Thoracic aorta (tissue), 2 donors: ENCODE data around the gene RRP7A. TPM values are rescaled to one million over a fixed set of nuclear protein-coding genes. Genes with fewer than 3 reads are reported as not detected.
A peak's percentile ranks its signal among the peaks of the same experiment; 100 is the strongest.

Source experiments
- ATAC-seq: fragments of 150-250 bp; one replicate; pipeline ENCODE4 v1.8.0; 2017; ENCODE audit warnings: low read depth; ENCODE audit not compliant: insufficient number of reproducible peaks, low FRiP score
- DNase-seq: peaks from one replicate; pipeline ENCODE4 v3.0.0-alpha.2; 2020; ENCODE audit warnings: low spot score
- H3K27ac ChIP-seq, 2 donors: fragments of 200-600 bp; sonication (generic); 1 replicate in 1 of 2; 2 replicates in 1 of 2; pipeline ENCODE4 v1.5.1; 2016; ENCODE audit warnings: mild to moderate bottlenecking in 2 of 2, moderate library complexity in 2 of 2
- H3K27me3 ChIP-seq: fragments of 200-600 bp; sonication (generic); replicated peaks from 2 replicates; pipeline ENCODE4 v1.6.0; 2016; ENCODE audit warnings: mild to moderate bottlenecking; ENCODE audit not compliant: insufficient read depth
- H3K36me3 ChIP-seq: fragments of 200-600 bp; sonication (generic); one replicate; pipeline ENCODE4 v1.5.1; 2016
- H3K4me1 ChIP-seq, 2 donors: fragments of 200-600 bp; sonication (generic); 1 replicate in 1 of 2; 2 replicates in 1 of 2; pipeline versions ENCODE4 v1.5.1 to v1.6.0; 2016; ENCODE audit warnings: low read depth in 2 of 2, mild to moderate bottlenecking in 1 of 2; ENCODE audit not compliant: control insufficient read depth in 1 of 2
- H3K4me3 ChIP-seq: fragments of 200-600 bp; sonication (generic); 2 replicates; pipeline ENCODE4 v1.5.1; 2016; ENCODE audit warnings: mild to moderate bottlenecking
- H3K9me3 ChIP-seq: fragments of 200-600 bp; sonication (generic); 2 replicates; pipeline ENCODE4 v1.5.1; 2016
- CTCF ChIP-seq: fragments of 200-600 bp; sonication (generic); IDR thresholded peaks from one replicate; pipeline ENCODE4 v1.5.1; 2019; ENCODE audit warnings: antibody characterized with exemption
- total RNA-seq, 2 donors: library from RNA; depleted of rRNA; stranded (reverse); fragments of >200 nt; gene quantifications; one replicate each; pipeline versions ENCODE4 v1.1.0 to v1.2.3, GENCODE V29; 2016

Gene RRP7A
- total RNA-seq, 2 donors from 2014 or later: 22.0 to 24.1 TPM

- Histone ChIP-seq H3K4me3 (no peak overlapping the region), H3K4me1 (no peaks in the 10 kb centered on the region), H3K27ac (no peak overlapping the region), H3K36me3 (no peaks in the 10 kb centered on the region), H3K9me3 (no peaks in the 10 kb centered on the region), H3K27me3 (no peaks in the 10 kb centered on the region)
- no peak for ATAC-seq
- TF ChIP-seq CTCF: no peak
- no peak for DNase-seq
These were observed 44.5 kb downstream of the RRP7A start for GRCh38 chr22:42475122-42475521.

GRCh38 chr22:42473484-42474193 is 46.0 kb downstream of the RRP7A start:
- H3K36me3 ChIP-seq: no peaks in the 10 kb centered on the region
- no peaks in the 10 kb centered on the region for H3K27me3 ChIP-seq
- no peak overlapping the region for H3K27ac ChIP-seq
- peak; percentile 51 for TF ChIP-seq CTCF
- ATAC-seq (peak; percentile 50), DNase-seq (no peak)
- H3K4me3 ChIP-seq: no peak overlapping the region
- no peaks in the 10 kb centered on the region for H3K4me1 ChIP-seq
- no peaks in the 10 kb centered on the region for H3K9me3 ChIP-seq

- TF ChIP-seq CTCF: no peak
- DNase-seq: no peak
- Histone ChIP-seq H3K9me3 (no peaks in the 10 kb centered on the region), H3K36me3 (no peaks in the 10 kb centered on the region), H3K27ac (no peak overlapping the region), H3K27me3 (no peaks in the 10 kb centered on the region), H3K4me1 (no peaks in the 10 kb centered on the region), H3K4me3 (no peak overlapping the region)
- ATAC-seq: no peak
These were observed 46.9 kb downstream of the RRP7A start for GRCh38 chr22:42472671-42473070.

GRCh38 chr22:42471441-42471840 is 48.2 kb downstream of the RRP7A start:
- no peak for TF ChIP-seq CTCF
- H3K4me3 ChIP-seq: no peak overlapping the region
- no peak overlapping the region for H3K27ac ChIP-seq
- no peaks in the 10 kb centered on the region for H3K36me3 ChIP-seq
- ATAC-seq (no peak), DNase-seq (no peak)
- no peaks in the 10 kb centered on the region for H3K27me3 ChIP-seq
- no peaks in the 10 kb centered on the region for H3K9me3 ChIP-seq
- no peaks in the 10 kb centered on the region for H3K4me1 ChIP-seq

- Histone ChIP-seq H3K9me3 (no peaks in the 10 kb centered on the region), H3K36me3 (no peaks in the 10 kb centered on the region), H3K4me1 (no peaks in the 10 kb centered on the region), H3K4me3 (no peak overlapping the region), H3K27ac (no peak overlapping the region), H3K27me3 (no peaks in the 10 kb centered on the region)
- ATAC-seq (no peak), DNase-seq (no peak)
- no peak for TF ChIP-seq CTCF
These were observed 49.1 kb downstream of the RRP7A start for GRCh38 chr22:42470366-42471082.
